GM12801 (cell line): ENCODE data around the gene ZNF862.

ENCODE experiments used
- TF ChIP-seq, protein P1 (sequence below): IDR thresholded peaks from one replicate; pipeline ENCODE4 v1.5.1; 2011; ENCODE audit warnings: control low read depth; ENCODE audit not compliant: insufficient read length; ENCODE audit errors: extremely low read depth

The ZNF862 gene

DNA sequence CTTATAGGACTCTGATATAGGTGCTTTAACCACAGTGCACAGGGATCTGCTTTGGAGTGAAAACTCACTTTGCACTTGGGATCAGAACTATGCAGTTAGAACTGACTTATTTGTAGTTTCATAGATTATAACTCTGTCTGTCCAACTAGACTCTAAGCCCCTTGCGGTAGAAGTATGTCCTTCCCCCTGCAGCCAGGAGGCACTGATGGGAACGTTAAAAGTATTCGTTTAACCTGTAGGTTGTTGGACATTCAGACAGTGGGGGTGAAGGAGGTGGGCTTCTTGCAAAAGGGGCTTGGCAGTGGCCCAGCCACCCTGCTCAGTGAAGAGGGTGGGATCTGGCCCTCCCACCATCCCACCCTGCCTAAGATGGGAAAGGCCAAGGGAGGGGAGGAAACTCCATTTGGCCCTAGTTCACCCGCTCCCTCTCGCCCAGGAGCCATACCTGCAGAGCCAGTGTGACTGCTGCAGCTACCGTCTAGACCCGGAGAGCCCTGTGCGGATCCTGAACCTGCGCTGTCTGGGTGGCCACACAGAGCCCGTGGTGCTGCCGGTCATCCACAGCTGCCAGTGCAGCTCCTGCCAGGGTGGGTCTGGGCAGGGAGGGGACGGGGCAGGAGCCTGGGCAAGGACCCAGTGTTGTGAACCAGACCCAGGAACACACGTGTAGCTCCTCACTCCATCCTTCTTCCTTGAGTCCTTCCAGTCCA is 5.7 kb upstream of the ZNF862 start:
- TF ChIP-seq, protein P1, sequence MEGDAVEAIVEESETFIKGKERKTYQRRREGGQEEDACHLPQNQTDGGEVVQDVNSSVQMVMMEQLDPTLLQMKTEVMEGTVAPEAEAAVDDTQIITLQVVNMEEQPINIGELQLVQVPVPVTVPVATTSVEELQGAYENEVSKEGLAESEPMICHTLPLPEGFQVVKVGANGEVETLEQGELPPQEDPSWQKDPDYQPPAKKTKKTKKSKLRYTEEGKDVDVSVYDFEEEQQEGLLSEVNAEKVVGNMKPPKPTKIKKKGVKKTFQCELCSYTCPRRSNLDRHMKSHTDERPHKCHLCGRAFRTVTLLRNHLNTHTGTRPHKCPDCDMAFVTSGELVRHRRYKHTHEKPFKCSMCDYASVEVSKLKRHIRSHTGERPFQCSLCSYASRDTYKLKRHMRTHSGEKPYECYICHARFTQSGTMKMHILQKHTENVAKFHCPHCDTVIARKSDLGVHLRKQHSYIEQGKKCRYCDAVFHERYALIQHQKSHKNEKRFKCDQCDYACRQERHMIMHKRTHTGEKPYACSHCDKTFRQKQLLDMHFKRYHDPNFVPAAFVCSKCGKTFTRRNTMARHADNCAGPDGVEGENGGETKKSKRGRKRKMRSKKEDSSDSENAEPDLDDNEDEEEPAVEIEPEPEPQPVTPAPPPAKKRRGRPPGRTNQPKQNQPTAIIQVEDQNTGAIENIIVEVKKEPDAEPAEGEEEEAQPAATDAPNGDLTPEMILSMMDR: no peak

DNA sequence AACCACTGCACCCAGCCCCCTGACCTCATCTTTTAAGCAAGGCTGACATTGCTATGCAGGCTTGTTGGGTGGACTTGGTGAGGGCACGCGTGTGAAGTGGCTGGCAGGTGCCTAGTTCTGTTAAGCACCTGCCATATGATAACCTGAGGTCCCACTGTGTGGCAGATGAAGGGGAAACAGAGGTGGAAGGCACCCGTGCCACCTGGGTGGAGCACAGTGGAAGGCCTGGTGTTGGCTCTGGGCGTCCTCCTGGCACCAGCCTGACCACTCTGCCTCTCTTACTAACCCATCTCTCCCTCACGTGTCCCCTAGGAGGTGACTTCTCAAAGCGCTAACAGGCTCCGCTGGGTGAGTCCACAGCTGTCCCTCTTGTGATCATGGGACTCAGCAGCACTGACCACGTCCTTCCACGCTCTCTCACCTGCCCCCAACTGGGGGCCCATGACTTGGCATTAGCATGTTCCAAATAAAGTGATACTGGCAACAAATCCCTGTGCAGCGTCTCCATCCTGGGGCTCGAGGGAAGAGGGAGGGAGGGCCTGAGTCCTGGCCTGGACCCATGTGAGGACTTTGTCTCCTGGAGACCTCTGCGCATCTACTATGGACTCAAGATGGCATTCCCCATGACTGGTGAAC is 4.6 kb upstream of the ZNF862 start:
- TF ChIP-seq, protein P1: no peak

DNA sequence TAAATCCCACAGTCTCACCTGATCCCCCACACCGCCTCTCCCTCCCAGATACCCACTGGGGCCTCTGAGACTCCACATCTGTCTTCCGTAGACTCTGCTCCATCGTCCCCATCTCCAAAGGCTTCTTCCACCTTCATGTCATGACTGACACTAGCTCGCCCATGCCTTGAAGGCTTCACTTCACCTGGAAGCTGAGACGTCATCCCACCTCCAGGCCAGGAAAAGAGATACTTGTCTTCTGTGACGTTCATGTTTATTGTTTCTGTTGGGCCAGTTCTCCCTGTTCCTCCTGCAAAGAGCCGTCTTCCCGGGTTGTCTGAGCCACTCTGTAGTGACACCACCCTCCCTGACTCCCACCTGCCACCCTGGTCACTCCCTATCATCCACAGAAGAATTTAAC is 3.6 kb upstream of the ZNF862 start:
- TF ChIP-seq, protein P1: no peak

DNA sequence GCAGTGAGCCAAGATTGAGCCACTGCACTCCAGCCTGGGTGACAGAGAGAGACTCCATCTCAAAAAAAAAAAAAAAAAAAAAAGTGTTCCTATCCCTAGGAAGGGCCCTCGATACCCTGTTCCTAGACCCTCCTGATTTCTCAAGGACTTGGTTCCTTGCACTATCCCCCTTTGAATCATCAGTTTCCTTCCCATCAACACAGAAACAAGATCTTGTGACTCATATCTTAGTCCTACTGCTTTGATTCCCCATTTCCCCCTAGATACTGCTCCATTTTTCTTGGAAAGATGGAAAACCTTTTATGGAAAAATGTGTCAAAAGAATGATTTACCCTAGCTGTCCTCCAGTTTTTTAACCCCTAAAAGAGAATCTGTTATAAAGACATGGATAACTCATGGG is 1.7 kb upstream of the ZNF862 start:
- TF ChIP-seq, protein P1: no peak

DNA sequence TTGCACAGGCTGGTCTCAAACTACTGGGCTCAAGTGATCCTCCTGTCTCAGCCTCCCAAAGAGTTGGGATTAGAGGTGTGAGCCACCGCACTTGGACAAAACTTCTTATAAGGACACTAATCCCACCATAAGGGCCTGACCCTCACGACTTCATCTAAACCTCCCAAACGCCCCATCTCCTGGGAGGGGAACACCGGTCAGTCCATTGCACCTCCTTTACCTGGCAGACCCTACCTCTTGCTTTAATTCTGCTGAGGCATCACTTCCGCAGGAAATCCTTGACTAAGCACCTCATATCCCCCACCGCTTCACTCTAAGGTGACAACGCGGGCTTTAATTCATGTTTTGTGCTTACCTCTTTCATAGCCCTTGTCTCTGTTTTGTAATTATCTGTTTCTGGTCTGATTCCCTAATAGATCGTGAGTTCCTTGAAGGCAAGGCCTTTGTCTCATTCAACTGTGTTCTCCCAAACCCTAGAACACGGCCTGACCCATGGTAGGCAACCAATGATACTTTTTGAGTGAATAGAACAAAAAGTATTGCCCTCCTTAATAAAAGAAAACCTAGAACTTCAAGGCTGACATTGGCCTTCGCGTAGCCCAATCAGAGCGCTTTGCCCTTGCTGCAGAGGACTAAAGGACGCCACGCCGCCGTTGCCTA is 481 bp upstream of the ZNF862 start:
- TF ChIP-seq, protein P1: no peak

DNA sequence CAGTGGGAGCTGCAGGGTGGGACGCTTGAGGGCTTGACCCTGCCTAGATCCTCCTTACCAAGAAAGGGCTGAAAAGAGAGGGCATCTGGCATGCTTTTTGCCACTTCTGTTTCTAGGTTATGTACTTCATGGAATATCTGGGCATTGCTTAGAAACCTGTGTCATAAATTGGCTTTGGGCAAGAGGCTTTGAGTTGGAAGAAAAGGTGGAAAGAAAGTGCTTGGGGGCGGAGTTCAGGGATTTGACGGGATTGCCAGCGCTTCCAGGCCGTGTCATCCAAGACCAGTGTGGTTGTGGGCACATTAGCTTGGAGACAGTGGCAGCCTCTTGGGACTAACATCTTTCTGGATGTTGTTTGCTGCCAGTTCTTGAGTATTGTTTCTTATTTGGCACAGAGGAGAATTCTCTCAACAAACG is 825 bp downstream of the ZNF862 start:
- TF ChIP-seq, protein P1: no peak

DNA sequence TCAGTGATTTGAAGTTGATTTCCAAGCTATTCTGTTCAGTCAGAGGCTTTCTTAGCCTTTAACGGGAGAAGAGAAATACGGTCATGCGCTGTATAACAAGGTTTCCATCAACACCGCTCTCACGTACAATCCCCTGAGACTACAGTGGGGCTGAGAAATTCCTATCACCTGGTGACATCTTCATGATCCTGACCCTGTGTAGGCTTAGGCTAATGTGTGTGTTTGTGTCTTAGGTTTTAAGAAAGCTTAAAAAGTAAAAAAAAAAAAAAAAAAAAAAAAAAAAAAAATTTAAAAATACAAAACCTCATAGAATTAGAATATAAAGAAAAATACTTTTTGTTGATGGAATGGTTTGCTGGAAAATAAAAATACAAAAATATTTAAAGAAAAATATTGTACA is 1.8 kb downstream of the ZNF862 start:
- TF ChIP-seq, protein P1: no peak
